Measurements from ENCODE around the gene SCAPER.
"Not testable (repeated sequence)": the region's sequence is repeated elsewhere in the genome, so short reads cannot be mapped to it uniquely, and the experiment has no call there.

SCAPER gene

DNA sequence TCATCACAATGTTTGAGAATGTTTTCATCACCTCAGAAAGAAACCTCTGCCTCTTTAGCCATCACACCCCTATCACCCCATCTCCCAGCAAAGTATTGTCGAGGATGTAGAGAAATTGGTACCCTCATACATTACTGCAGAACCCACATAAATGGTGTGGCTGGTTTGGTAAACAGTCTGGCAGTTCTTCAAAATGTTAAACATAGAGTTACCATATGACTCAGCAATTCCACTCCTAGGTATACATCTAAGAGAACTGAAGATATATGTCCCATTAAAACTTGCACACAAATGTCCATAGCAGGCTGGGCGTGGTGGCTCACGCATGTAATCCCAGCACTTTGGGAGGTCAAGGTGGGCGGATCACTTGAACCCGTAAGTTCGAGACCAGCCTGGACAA is 585.1 kb downstream of the SCAPER start:
- DNase-seq (ENCODE audit: low spot score), result no peak

DNA sequence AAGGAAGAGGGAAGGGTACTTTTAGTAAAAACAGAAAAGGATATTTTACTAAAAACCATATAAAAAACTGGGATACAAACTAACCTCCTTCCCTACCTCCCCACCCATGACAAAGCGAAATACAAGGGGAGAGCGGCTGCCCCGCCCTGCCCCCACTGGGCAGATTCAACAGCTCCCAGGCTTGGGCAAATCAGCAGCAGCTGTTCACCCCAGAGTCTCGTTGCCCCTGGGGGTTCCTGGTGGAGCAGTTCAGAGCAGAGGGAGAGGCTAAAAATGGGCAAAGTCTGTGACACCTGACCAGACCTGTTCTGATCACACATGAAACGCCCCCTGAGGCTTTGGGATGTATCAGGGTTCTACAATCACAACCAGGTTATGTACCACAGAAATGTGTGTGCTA is 591.4 kb downstream of the SCAPER start:
- no peak for DNase-seq (ENCODE audit: low spot score)

GRCh38 chr15:76313175-76313567 is 592.0 kb downstream of the SCAPER start:
- DNase-seq (ENCODE audit: low spot score), result not testable (repeated sequence)

DNA sequence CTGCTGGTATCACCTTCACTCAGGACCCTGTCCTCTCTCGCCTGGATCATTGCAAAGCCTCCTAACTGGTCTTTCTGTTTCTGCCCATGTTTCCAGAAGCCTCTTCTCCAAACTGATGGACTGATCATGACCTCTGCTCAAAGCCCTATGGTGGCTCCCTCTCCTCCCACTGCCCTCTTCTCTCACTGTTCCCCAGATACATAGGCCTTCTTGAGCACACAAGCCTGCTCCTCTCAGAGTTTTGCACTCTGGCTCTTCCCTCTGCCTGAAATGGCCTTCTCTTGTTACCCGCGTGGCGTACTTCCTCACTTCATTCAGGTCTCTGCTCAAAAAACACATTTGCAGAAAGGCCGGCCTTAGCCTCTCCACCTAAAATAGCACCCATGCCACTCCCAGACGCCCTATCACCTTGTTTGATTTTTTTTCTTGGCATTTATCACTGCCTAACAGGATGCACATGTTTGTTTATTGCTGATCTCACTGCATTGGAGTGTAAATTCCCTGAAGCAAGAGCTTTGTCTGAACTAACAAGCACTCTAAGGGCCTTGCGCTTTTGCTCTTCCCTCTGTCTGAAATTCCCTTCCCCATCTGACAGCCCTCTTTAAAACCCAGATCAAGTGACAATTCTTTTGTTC is 592.5 kb downstream of the SCAPER start:
- DNase-seq (ENCODE audit: low spot score), result no peak

GRCh38 chr15:76311100-76311953 is 593.8 kb downstream of the SCAPER start, which contains the start of gene ETFA:
Gene ETFA (minus strand): TSS chr15:76311469. CDS start chr15:76311388, 81 bp downstream.
- DNase-seq (ENCODE audit: low spot score), result peak; percentile 96

DNA sequence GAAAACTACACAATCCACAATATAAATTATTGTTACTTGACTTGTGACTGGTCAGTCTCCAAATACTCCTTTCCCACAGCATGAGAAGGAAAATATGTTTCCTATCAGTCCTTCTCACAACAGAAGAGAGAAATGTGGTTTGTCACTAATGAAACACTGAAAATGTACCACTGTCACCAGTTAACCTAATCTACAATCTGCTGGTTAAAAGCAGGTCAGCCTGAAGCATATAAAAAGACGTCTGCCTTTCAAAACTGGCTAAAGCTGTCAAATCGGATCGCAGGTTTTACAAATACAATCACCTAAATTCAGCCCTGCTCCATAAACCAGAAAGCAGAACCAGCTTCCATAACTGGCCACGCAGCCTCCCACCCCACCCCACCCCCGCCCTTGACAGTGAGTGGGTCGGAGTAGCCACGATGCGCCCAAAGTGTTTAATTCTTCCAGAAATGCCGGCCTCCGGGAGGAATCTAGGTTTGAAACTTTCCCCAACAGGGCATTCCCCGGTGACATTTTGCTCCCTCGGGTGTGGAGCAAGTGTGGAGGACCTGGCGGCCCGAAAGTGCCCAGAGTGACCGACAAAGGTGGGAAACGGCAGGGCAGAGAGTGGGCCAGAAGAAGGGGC is 594.6 kb downstream of the SCAPER start:
- no peak for DNase-seq (ENCODE audit: low spot score)

DNA sequence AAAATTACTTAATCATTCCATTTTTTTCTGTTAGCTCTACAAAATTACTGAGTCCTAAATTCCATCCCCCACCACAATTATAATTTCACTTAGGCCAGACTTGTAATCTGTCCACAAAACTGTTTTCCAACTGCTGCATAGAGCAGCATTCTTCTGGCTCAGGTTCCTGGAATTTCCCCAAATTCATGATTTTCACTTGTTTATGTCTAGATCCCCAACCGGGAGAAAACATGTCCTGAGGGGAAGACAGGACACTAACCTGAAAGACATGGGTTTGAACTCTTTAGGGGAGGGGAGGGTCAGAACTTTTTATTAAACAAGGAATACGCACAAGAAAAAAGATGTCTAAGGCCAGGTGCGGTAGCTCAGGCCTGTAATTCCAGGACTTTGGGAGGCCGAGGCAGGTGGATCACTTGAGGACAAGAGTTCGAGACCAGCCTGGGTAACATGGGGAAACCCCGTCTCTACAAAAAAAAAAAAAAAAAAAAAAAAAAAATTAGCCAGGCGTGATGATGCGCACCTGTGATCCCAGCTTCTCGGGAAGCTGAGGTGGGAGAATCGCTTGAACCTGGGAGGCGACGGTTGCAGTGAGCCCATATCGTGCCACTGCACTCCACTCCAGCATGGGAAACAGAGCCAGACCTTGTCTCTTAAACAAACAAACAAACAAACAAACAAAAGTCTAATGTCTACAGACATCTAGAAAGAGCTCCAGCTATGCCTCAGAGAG is 595.4 kb downstream of the SCAPER start:
- DNase-seq (ENCODE audit: low spot score), result no peak

- no peak for DNase-seq (ENCODE audit: low spot score)
Measured at GRCh38 chr15:76303909-76304308, 601.2 kb downstream of the SCAPER start.

GRCh38 chr15:76299786-76300185 is 605.4 kb downstream of the SCAPER start:
- no peak for DNase-seq (ENCODE audit: low spot score)

DNA sequence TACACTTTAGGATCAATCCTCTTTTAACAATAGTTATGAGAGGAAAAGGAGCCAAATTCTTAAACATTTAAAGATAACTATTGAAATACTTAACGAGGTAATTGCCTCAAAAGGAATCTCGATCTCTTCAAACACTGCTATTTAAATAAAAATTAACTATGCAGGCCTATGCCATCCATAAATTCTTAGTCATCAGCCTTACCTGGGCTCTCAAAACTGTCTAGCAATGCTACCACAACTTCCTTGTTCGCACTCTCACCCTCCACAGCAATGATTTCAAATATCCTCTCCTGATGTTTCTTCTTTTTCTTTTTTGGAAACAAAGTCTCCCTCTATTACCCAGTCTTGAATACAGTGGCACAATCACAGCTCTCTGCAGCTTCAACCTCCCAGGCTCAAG is 606.2 kb downstream of the SCAPER start:
- DNase-seq (ENCODE audit: low spot score), result no peak

GRCh38 chr15:76297951-76298350 is 607.2 kb downstream of the SCAPER start:
- DNase-seq (ENCODE audit: low spot score), result not testable (repeated sequence)
